ENCODE measurements around the gene ESYT1.
A peak's percentile ranks its signal among the peaks of the same experiment; 100 is the strongest.

The ESYT1 gene

DNA sequence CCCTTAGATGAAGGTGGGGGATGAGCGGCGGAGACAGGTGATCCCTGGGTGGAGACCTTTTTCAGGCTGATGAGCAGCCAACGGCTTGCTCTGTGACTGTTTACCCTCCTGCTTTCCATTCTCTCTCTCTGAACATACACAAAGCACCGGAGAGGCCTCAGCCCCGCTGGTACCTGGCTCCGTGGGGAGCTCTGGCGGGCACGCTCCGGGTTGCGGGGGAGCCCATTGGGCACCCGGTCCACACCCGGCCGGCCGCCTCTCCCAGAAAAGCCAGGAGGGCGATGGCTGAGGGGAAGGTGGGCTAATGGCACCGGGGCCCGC, 60.7 kb downstream of the ESYT1 start:
- DNase-seq (ENCODE audit: low spot score): no peak

DNA sequence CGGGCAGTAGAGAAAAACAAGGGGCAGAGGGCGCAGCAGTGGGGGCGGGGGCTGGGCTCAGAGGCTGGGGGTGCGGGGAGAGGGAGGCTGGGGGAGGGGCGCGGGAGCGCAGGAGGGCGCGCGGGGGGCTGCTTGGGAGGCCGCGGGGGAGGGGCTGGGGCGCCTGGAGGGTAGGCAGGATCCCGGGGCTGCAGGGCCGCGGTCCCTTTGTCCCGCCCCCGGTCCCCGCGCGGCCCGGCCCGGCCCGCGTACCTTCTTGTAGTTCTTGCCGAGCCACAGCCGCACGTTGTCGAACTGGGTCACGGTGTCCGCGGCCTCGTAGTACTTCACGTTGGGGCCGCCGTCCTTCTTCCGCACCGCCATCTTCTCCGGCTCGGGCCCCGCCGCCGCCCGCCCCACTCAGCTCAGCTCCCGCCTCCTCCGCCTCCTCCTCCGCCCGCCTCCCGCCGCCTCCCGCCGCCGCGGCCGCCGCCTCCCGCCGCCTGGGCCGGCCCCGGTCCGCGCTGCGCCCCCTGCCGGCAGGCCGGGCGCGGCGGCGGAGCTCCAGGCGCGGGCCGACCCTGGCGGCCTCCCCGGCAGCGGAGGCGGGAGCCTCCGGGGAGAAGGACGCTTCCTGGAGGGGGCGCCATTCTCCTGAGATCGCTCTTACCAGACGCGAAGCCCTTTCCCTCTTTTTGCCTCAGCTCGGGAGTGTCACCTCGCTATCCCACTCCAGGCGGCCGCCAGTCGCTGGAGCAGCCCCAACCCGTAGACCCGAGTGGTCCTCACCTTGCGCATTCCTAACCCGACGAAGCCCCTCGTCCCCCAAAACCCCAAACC, 61.2 kb downstream of the ESYT1 start, which contains the start of gene SMARCC2:
SMARCC2 (minus strand) TSS at position 385 of the 819 bp plus-strand sequence; CDS start at position 363, 22 bp downstream.
- DNase-seq (ENCODE audit: low spot score): peak; percentile 89

DNA sequence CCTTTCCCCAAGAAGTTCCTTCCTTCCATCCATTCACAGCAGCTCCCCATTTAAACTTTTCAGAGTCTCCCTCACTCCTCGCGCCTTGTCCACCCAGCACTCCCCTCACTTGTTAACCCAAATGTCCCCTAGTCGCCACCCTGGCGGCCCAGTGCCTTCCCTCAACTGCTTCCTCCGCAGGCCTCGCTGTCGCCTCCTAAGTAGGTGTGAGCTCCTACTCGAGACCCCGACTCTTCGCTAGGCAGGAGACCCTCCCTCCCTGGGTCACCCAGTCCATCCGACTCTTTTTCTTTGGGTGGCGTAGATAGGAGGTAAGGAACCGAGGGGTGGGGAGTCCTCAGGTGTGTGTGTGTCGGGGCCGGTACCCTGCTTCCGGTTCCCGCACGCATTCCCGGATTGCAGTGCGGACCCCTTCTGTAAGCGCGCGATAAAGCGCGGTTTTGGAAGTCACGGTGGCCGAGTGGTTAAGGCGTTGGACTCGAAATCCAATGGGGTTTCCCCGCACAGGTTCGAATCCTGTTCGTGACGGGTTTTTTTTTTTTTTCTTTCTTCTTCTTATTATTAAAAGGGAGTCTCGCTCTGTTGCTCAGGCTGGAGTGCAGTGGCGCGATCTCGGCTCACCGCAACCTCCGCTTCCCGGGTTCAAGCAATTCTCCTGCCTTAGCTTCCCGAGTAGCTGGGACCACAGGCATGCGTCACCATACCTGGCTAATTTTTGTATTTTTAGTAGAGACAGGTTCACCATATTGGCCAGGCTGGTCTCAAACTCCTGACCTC, 62.0 kb downstream of the ESYT1 start:
- DNase-seq (ENCODE audit: low spot score): peak; percentile 72

DNA sequence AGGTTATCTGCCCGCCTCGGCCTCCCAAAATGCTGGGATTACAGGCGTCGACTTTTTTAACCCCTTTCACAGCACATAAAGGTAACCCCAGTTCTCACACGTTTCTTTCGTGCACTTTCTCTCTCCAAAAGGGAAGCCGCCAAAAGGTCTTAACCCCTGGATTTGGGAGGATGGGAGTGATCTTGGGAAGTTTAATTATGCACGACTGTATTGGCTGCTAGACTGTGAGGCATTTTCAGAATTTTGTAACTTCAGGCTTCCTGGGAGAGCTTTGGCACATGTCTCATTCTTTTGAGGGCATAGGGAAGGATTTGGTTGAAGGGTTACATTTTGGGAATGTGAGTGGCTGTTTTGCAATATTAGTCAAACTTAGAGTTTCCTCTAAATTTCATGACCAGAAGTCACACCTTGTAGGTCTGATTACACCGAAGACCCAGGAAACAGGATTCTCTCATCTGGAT, 62.7 kb downstream of the ESYT1 start:
- DNase-seq (ENCODE audit: low spot score): no peak

DNA sequence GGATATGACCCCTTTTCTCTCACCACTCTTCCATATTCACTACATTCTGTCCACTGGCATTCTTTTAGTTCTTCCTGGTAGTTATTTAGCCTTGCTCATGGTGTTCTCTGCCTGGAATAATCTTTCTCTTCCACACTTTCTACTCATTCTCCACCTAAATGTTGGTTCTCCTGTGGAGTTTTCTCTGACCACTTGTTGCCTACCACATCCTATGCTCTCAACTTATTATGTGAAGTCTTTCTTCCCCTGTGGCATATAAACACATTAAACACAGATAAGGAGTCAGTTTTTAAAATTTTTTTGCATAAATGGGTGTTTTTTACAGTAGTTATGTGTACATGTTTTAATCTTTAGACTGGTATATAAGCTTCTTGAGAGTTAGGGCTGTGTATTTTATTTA, 64.5 kb downstream of the ESYT1 start:
- no peak for DNase-seq (ENCODE audit: low spot score)

DNA sequence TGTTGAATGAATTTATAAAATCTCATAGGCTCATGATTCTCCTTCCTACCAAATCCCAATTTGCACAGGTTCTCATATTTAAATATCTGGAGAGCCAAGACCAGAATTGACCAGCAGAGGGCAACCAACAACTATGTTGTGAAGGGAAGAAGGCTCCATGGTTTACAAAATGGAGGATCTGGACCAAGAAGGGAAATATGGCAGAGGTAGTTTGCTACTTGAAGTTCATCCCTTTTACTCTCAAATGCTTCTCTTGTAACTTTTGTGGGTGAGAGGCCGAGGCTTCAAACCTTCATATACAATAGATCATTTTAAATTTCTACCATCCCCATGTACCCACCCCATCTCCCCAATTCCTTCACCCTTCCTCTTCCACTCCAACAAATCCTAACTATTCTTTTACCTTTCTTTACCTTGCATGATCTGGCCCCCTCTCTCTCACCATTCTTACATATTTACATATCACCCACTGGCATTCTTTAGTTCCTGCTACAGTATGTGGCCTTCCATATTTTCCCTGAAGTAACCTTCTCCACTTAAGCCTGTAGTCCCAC, 65.0 kb downstream of the ESYT1 start:
- peak; percentile 91 for DNase-seq (ENCODE audit: low spot score)
